ENCODE measurements around the gene KCNAB1.

DNA sequence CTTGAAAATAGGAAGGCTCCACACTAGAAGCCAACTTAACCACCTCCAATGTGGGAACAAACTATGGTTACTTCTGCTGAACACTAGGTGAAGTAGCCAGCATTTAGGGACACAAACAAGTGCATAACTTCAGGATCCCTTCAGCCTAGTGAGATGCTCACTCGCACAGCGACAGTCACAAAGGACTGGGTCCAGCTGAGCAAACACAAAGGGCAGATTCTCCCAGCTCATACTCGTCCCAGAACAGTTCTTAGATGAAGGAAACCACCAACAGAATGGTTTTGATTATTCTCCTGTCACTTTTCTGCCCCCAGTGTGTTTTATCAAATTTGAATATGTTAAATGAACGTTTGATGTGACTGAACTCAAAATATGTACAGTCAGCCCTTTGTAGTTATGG, 201.6 kb downstream of the KCNAB1 start:
- TF ChIP-seq, protein P1, sequence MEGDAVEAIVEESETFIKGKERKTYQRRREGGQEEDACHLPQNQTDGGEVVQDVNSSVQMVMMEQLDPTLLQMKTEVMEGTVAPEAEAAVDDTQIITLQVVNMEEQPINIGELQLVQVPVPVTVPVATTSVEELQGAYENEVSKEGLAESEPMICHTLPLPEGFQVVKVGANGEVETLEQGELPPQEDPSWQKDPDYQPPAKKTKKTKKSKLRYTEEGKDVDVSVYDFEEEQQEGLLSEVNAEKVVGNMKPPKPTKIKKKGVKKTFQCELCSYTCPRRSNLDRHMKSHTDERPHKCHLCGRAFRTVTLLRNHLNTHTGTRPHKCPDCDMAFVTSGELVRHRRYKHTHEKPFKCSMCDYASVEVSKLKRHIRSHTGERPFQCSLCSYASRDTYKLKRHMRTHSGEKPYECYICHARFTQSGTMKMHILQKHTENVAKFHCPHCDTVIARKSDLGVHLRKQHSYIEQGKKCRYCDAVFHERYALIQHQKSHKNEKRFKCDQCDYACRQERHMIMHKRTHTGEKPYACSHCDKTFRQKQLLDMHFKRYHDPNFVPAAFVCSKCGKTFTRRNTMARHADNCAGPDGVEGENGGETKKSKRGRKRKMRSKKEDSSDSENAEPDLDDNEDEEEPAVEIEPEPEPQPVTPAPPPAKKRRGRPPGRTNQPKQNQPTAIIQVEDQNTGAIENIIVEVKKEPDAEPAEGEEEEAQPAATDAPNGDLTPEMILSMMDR (conservative IDR thresholded peaks at IDR 0.05 in 1 of 2, IDR thresholded peaks at IDR 0.05 in 1 of 2; ENCODE audit: extremely low read depth in 1 of 2, insufficient read depth in 1 of 2, low read depth in 1 of 2, low read length in 2 of 2), result no peak
- no peak for TF ChIP-seq EZH2 (IDR thresholded peaks at IDR 0.05; ENCODE audit: borderline replicate concordance, low read length)
